ENCODE data around the gene EFCAB6.

DNA sequence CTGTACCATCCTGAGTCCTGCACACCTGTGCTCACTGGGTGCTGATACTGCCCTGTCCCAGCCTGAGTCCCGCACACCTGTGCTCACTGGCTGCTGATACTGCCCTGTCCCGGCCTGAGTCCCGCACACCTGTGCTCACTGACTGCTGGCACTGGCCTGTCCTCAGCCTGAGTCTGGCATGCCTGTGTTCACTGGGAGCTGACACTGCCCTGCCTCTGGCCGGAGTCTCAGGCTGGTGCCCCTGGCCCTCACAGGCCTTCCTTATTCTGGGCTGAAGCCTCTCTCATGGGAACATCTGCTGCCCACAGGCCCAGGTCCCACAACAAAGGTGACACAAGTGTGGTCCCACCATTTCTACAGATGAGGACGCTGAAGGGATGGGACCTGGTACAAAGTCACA is 285.2 kb downstream of the EFCAB6 start:
- TF ChIP-seq, protein P1, sequence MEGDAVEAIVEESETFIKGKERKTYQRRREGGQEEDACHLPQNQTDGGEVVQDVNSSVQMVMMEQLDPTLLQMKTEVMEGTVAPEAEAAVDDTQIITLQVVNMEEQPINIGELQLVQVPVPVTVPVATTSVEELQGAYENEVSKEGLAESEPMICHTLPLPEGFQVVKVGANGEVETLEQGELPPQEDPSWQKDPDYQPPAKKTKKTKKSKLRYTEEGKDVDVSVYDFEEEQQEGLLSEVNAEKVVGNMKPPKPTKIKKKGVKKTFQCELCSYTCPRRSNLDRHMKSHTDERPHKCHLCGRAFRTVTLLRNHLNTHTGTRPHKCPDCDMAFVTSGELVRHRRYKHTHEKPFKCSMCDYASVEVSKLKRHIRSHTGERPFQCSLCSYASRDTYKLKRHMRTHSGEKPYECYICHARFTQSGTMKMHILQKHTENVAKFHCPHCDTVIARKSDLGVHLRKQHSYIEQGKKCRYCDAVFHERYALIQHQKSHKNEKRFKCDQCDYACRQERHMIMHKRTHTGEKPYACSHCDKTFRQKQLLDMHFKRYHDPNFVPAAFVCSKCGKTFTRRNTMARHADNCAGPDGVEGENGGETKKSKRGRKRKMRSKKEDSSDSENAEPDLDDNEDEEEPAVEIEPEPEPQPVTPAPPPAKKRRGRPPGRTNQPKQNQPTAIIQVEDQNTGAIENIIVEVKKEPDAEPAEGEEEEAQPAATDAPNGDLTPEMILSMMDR (conservative IDR thresholded peaks at IDR 0.05; ENCODE audit: low read length) = no peak
- TF ChIP-seq EZH2phosphoT487 (IDR thresholded peaks at IDR 0.05; ENCODE audit: borderline replicate concordance) = no peak
